HG03520 (cell line): ENCODE data around the gene OBSCN.

Experiments
- ATAC-seq: cut with Tn5 transposase; IDR thresholded peaks from one replicate; pipeline ENCODE4 v1.9.1; 2021; ENCODE audit warnings: mild to moderate bottlenecking, moderate library complexity; ENCODE audit not compliant: unreplicated experiment

OBSCN gene

DNA sequence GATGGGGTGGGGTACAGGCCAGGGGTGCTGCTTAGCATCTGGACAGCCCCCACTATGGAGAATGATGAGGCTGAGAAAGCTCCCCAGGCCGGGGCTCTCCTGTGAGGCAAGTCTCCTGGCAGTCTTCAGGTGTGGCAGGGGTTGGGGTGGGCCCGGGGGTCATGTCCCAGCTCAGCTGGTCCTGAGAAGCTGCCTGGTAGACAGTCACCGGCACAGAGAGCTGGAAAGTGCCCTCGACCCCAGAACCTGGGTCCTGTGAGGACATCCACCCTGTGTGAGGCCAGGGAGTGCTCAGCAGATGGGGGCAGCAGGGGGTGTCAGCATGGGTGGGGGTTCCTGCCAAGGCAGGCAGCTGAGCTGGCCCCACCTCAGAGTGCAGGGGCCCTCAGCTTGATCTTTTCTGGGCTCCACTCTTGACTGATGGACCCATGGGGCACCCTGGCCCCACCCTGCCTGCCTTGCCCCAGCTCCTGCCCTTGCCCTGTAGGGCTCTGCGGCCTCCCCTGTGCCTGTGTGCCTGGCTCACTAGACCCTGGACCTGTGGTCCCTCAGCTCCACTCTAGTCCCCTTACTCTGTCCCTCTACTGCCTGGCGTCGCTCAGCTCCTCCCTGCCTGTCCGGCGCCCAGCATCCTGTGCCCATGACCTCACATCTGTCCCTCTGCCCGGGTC, 36.5 kb upstream of the OBSCN start:
- no peak for ATAC-seq

DNA sequence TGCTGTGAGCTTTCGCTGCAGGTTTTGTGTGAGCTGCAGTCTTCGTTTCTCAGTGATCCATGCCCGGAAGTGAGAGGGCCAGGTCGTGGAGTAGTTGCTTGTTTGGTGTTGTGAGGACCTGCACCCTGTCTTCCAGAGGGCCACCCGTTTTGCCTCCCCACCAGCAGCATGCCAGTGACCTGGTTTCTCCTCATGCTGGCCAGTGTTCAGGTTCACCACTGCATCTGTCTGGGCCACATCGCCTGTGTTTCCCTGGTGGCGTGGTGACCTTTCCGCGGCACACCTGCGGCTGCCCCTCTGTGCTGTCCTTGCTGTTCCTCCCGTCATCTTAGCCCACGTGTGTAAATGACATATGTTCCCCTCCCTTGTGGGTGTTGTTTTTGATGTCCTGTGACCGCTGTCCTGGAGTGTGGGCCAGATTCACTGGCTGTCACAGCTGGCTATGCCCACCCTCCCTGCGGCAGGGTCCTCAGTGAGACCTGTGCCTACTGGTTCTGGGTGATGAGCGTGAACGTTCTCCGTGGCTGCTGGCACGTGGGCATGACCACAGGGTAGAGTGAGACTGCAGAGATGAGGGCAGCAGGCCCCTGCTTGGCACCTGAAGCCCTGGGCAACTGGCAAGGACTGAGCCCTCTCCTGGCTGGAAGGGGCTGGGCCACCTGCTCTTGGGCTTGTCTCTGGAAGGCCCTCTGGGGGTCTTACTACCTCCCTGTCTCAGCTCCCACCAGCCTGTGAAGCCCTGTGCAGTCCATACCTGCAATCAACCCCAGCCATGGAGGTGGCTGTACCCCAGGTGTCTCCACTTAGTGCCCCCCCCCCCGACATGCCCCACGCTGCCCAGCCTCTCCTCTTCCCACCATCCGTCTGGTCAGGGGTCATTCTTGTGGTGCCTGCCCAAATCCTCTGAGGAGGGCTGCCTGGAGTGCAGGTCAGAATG, 35.0 kb upstream of the OBSCN start:
- no peak for ATAC-seq

DNA sequence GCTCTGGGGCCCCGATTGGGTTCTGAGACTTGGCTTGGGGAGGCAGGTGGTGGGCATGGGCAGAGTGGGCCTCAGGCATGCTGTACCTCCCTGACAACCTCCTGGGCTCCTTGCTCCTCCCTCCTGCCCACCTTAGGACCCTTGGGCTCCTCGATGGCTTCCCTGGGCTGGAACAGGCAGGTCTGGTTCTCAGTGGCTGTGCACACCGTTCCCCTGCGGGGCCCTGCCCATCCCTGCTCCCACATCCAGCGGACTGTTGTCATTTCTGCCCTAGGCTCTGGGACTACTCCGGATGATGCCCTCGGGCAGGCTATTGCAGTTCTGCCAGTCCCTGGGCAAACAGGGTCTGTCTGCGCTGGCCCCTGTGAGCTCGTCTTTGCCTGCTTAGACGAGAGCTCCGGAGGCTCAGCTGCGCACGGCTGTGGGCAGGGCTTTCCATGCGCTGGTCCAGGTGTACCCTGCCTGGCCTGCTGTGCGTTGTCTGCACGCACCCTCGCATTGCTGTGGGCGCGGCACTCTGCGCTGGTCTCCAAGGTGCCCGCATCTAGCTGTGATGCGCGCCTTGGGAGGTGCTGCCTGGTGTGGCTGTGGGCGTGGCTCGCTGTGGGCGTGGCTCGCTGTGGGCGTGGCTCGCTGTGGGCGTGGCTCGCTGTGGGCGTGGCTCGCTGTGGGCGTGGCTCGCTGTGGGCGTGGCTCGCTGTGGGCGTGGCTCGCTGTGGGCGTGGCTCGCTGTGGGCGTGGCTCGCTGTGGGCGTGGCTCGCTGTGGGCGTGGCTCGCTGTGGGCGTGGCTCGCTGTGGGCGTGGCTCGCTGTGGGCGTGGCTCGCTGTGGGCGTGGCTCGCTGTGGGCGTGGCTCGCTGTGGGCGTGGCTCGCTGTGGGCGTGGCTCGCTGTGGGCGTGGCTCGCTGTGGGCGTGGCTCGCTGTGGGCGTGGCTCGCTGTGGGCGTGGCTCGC, 34.0 kb upstream of the OBSCN start:
- ATAC-seq = peak; percentile 48

DNA sequence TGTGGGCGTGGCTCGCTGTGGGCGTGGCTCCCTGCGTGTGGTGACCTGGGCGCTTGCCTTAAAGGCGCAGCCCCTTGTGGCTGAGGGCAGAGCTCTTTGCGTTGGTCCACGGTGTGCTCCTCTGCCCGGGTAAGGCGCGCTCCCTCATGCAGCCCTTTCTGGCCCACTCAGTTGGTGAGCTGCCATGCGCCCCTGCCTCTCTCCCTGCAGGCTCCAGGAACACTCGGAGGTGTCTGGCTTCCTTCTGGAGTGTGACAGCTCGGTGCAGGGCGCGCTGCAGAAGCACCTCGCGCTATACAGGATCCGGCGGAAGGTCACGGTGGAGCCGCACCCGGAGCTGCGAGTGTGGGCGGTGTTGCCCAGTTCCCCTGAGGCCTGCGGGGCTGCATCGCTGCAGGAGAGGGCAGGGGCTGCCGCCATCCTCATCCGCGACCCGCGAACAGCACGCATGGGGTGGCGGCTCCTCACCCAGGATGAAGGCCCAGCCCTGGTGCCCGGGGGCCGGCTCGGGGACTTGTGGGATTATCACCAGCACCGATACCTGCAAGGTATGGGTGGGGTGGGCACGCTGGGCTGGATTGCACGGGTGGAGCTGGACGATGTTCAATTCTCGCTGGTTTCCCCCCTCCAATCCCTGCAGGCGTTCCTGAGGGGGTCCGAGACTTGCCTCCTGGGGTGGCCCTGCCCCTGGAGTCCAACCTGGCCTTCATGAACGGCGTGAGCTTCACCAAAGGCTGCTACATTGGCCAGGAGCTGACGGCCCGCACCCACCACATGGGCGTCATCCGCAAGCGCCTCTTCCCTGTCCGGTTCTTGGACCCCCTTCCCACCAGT, 33.1 kb upstream of the OBSCN start:
- no peak for ATAC-seq

DNA sequence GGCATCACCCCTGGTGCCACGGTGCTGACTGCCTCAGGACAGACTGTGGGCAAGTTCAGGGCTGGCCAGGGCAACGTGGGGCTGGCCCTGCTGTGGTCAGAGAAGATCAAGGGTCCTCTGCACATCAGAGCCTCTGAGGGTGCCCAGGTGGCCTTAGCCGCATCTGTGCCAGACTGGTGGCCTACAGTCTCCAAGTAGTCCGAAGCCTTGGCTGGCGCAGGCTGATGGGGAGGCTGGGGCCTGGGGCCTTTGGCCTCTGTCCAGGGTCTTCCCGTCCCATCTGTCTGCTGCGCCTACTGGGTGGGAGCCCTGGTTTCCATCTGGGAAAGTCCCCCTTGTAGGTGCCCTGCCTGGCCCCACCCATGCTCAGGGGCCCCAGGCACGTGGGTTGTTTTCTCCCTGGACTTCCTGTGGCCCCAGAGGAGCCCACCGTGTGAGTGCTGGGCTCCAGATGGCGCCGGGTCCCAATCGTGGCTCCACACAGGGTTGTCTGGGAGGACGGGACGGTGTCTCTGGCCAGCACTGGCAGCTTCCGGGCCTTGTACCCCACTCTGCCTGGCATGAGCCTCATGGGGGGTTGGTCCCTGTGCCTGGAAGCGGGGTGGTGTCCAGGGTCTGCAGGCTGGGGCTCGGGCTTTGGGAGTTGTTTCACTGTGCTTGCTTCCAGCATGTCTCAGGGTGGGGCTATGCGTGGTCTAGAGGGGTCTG, 32.4 kb upstream of the OBSCN start:
- ATAC-seq = no peak

DNA sequence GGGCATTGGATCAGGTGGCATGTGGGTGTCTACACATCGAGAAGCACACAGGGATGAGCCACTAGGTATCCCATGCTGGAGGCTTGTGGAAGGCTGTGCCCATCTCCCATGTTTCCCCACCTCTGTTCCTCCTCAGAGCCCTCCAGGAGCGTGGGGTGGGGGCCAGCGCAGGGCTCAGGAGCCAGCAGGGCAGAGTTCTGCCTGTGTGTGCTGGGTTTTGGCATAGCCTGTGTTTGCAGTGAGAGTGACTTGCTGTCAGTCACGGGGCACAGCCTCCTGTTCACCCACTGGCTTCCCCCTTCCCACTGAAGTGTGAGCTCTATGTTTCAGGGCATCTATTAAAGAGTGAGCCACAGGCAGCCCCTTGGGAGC, 31.8 kb upstream of the OBSCN start:
- ATAC-seq = no peak

DNA sequence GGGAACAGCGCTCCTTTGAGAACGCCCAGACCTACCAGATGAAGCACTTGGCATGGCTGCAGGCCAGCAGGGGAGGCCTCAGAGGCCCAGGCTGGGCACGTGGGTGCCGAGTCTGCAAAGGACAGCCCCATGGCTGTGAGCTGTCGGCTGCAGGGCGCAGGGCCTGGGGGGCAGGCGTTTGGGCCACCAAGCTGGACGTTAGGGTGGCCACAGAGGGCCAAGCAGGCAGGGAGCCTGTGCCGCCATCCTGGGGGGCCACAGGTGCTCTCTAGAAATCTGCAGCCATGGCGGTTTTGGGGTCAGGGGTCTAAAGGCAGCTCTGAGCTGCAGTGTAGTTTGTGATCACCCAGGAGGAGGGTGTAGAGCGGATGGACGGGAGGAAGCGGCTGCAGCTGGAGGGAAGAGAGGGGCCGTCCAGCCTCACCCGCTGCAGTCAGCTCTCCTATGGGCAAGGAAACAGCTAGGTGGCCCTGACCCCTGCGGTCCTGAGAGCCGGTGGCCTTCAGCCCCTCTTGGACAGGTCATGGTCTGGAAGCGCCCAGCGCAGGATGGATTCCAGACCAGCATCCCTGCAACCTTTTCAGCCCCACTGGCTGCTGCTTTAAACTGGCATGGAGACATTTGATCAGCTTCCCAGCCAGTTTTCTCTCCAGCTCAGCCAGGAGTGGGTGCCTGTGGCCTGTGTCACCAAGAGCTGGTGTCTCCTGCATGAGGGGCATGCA, 31.2 kb upstream of the OBSCN start:
- no peak for ATAC-seq

DNA sequence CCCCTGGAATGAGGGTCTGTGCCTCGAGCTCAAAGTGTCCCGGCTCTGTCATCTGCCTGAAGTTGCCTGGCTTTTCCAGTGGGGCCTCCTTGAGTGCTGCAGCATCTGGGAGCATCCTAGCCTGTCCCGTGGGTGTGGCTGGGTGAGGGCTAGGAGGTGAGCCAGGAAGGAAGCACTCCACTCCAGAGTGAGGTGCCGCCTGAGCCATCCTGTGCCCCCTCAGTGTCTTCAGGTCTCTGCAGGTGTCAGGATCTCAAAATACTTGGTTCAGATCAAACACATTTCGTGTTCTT, 30.7 kb upstream of the OBSCN start:
- ATAC-seq = no peak

DNA sequence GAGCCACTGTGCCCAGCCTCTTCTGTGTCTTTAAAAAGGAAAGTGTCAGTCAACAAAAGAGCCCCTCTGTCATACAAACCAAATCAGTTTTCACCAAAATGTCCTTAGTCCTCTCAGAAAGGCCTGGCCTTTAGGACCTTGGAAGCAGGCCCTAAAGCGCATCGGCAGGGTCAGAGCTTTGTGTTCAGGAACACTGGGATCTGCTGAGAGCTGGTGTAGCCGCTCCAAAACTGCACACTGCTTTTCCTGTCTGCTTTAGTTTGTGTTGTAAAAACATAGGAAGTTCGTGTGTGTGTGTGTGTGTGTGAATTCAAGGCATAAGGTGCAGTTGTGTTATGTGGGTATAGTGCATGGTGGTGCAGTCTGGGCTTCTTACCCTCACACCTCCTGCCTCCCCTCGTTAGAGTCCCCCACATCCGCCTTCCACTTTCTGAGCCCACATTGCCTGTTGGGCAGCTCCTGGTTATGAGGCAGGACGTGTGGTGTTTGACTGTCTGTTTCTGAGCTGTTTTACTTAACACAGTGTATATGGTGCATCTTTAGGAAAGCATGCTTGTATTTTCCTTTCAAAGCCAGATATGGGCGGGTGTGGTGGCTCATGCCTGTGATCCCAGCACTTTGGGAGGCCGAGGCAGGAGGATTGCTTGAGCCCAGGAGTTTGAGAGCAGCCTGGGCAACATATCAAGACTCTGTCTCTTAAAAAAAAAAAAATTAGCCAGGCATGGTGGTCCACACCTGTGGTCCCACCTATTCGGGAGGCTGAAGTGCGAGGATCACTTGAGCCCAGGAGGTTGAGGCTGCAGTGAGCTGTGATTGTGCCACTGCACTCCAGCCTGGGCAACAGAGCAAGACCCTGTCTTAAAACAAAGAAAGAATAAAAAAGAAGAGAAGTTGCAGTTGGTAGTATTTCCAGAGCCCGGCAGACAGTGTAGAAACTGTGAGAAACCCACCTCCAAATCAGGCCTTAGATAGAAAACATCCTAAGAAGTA, 29.8 kb upstream of the OBSCN start:
- ATAC-seq = no peak

DNA sequence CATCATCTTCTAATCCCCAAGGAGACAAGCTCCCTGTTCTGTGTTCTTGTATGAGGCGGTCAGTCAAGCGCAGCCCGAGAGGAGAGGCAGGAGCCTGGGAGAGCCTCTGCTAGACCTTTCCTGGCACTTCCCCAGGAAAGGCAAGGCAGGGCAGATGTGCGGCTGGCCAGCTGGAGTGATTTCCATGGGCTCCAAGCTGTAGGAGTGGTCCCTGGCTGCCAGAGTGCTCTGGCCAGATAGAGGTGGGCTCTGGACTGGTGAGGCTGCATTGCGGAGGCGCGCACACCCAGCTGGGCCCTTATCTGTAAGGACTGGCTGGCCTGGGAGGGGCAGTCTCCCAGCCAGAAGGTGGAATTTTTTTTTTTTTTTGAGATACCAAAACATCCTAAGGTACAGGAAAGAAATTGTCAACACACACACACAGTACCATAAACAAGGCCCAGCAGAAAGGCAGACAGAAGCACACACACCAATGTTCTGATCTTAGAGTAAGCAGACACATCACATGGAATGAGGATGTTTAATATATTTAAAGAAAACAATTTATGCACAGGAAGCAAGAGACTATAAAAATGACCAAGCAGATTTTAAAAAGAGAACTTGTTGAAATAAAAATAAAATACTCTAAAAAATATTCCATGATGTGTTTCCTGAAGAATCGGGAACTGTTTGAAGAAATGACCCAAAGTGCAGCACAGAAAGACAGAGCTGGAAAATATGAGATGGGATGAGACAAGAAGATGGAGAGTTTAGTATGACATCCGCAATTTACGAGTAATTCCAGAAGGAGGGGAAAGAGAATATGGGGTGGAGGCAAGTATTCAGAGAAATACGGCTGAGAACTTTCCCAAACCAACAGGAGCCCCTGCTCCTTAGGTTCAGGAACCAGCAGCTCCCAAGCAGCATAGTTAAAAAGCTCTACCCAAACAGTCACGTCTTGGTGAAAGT, 28.8 kb upstream of the OBSCN start:
- no peak for ATAC-seq

DNA sequence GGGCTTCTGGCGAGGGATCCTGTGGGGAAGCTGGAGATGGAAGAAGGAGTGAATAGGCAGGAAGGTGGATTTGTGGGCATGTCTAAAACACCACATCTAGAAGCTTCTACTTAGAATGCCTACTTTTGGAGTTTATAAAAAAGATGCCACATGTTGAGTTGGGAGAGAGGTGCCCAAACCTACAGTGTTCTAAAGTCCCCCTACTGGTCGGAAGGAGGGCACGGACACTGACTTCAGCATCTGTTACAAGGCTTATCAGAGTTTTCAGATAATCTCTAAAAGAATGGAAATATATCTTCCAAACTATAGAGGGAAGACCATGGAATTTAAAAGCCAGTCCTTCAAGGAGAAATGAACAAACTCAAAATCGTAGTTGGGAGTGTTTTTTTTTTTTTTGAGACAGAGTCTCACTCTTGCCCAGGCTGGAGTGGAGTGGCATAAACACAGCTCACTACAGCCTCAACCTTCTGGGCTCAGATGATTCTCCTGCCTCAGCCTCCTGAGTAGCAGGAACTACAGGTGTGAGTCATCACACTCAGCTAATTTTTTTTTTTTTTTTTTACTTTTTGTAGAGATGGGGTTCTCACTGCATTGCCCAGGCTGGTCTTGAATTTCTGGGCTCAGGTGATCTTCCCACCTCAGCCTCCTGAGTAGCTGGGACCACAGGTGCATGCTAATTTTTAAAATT, 27.4 kb upstream of the OBSCN start:
- ATAC-seq = no peak

DNA sequence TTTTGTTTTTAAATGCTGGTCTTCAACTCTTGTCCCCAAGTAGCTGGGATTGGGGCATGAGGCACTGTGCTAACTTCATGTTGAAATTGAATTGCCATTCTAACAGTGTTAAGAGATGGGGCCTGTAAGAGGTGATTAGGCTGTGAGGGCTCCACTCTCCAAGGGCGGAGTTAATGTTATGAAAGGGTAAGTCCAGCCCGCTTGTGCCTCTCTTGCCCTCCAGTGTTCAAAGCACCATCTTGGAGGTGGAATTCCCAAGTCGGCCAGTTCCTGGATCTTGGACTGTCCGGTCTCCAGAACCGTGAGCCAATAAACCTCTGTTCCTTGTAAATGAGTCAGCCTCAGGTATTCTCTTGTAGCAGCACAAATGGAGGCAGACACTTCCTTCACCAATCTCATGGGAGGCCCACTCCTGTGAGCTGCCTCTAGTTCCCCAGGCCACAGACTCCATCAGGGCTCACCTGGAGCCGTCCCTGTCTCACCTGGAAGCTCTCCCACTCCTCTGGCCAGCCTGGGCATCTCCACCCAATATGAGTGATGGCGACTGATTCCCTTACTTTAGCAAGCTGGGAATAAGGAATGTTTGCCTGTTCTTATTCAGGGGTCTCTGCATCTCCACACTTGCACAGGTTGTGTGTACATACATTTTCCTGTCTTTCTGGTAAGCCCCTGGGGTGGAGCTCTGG, 26.7 kb upstream of the OBSCN start:
- no peak for ATAC-seq

DNA sequence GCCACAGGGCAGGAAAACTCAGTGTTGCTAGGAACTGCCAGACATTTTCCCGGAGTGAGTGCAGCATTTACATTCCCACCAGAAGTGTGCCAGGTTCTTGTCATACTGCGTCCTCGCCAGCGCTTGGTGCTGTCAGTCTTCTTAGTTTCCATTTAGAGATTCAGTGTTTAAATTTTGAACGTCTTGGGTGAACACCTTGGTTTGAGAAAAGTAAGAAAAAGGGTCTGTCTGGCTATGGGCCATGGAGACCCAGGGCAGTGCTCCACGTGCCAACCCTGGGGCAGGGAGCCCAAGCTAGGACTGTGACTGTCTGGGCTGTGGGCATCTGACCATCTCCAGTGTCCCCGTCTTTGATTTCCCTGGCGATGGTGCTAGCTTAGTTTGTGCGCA, 26.2 kb upstream of the OBSCN start:
- no peak for ATAC-seq

DNA sequence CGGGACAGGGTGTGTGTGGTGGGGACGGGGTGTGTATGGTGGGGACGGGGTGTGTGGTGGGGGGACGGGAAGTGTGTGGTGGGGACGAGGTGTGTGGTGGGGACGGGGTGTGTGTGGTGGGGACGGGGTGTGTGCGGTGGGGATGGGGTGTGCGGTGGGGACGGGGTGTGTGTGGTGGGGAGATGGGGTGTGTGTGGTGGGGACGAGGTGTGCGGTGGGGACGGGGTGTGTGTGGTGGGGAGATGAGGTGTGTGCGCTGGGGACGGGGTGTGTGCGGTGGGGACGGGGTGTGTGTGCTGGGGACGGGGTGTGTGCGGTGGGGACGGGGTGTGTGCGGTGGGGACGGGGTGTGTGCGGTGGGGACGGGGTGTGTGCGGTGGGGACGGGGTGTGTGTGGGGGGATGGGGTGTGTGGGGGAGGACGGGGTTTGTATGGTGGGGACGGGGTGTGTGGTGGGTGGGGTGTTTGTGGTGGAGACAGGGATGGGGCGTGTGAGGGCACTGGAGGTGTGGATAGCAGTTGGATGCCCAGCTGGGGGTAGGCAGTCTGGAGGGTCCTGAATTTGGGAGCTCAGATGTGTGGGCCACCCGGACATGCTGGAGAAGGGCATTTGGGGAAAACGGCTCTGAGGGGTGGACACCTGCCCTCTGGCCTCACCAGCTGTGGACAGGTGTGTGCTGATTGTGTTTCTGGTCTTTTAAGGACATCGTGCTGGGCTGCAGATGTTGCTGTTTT, 25.4 kb upstream of the OBSCN start:
- no peak for ATAC-seq

DNA sequence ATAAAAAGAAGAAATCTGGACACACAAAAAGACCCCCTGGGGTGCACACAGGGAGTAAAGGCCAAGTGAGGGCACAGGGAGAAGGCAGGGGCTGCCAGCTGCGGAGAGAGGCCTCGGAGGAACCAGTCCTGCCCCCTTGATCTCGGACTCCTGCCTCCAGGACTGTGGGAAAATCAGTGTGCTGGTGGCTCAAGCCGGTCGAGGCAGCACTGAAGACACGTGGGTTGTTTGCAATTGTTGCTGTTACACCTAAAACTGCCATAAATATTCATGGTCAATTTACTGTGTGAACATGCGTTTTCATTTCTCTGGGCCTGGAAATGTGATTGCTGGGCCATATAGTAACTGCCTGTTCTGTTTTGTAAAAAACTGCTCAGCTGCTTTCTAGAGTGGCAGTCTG, 23.7 kb upstream of the OBSCN start:
- no peak for ATAC-seq
